SU-DHL-6 (cell line): ENCODE data around the gene IFT43.

Experiments used
- CTCF ChIP-seq: fragments of 200-600 bp; sonication (generic); IDR thresholded peaks from one replicate; pipeline ENCODE4 v1.5.1; 2017; ENCODE audit warnings: antibody characterized with exemption, mild to moderate bottlenecking, low read length, moderate library complexity; ENCODE audit not compliant: insufficient read depth, poor library complexity, severe bottlenecking
- EZH2phosphoT487 ChIP-seq: fragments of 200-600 bp; sonication (generic), shearing (Covaris generic); conservative IDR thresholded peaks from 2 replicates; pipeline ENCODE4 v1.6.1; 2018; ENCODE audit warnings: mild to moderate bottlenecking, antibody characterized with exemption, low read length, moderate library complexity, mixed read lengths

- TF ChIP-seq CTCF (peak; percentile 24), EZH2phosphoT487 (no peak)
Measured at GRCh38 chr14:75979071-75979571, 6.4 kb upstream of the IFT43 start.
